OCI-M2 (cell line): ENCODE data around the gene DEFB110.

Source experiments
- DNase-seq: peaks from one replicate; lab custom pipeline; 2025; ENCODE audit not compliant: unreplicated experiment; lab: John Stamatoyannopoulos, UW

DEFB110 gene

GRCh38 chr6:50021894-50022293 is at the start of gene DEFB110:
DEFB110 (minus strand) TSS chr6:50021994; CDS start chr6:50021935, 59 bp downstream.
- no peak for DNase-seq

DNA sequence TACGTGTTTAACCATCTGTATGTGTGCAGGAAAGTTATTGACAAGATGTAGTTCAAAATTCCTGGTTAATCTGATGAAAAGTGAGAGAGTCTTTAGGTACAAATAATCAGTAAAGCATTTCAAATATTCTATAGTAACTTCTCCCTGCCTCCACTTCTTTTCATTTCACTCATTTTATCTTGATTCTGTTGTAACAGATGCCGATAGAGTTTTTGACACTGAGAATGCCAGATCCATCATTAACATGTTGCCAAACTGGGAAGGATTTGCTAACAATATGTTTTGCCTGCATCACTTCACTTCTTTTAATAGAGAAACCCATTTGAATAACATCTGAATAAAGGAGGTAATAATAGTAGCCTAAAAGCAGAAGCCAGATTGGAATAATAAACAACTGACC is 48.3 kb upstream of the DEFB110 start:
- DNase-seq, result no peak

- no peak for DNase-seq
Observed at GRCh38 chr6:50062051-50062450, 40.3 kb upstream of the DEFB110 start.

- no peak for DNase-seq
Observed at GRCh38 chr6:50056242-50056641, 34.4 kb upstream of the DEFB110 start.

GRCh38 chr6:50049829-50050228 is 28.0 kb upstream of the DEFB110 start, which contains the start of gene DEFB112:
DEFB112 (minus strand) TSS chr6:50049929; CDS start chr6:50049869, 60 bp downstream.
- DNase-seq, result no peak

DNA sequence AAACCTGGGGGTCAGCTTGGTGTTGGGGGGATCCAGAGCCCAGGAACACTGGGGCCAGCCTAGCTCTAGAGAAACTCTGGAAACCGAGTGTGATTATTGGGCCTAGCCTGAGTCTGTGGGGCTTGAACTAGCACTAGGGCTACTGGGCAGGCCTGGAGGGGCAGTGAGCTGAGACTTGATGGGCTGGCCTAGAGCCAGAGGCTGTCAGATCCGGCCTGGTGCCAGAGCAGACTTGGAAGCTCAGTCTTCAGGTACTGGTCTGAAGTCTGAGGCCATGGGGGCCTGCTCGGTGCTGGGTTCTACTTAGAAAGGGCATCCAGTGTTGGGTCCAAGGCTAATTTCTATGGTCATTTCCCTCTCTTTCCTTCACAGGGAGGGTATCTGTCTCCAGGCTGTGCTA is 25.2 kb upstream of the DEFB110 start:
- DNase-seq, result no peak

DNA sequence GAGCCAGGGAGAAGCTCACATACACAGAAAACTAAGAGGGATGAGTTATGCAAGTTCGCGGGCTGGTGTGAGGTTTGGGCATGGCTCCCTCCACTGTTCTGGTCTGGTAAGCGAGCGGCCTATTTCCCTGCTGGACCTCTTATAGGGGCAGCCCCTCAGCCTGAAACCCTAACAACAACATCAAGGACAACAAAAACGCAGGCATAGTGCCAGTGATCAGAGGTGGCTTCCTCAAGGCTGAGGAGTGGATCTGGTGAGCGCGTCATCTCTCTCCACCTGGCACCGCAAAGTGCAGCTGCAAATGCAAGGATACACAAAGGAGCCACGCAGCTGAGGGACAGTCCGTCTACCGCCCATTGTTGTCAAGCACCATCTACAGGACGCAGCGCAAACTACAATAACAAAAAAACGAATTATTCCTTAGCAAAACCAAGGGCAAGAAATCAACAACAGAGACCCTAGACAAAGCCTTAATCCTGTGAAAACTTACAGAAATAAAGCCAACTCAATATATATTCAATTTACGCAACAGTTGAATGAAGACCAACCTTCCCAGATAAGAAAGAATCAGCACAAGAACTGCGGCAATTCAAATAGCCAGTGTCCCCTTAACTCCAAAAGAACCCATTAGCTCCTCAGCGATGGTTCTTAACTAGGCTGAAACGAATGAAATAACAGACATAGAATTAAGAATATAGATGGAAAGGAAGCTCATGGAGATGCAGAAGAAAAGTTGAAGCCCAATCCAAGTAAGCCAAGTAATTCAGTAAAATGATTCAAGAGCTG is 9.2 kb upstream of the DEFB110 start:
- no peak for DNase-seq

DNA sequence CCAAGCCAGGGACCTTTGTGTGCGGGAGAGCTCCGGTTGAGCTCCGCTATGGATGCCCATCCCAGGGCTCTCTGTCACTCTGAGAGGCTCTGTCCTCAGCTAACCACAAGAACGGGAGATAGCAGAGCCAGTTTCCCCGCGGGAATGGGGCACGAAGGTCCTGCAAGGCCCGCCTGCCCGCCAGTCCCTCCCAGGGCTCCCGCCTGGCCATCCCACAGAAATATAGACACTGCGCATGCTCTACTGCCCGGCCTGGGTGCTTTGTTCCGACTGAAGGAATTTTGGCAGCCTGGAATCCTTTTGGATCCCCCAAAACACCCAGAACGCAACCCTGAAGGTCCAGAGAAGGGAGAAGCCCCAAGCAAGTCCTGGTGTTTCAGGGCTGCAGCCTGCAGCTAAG is 8.6 kb upstream of the DEFB110 start:
- no peak for DNase-seq

GRCh38 chr6:50025258-50025657 is 3.5 kb upstream of the DEFB110 start:
- DNase-seq, result no peak

GRCh38 chr6:50007819-50008218 is 14.0 kb downstream of the DEFB110 start:
- DNase-seq, result no peak

DNA sequence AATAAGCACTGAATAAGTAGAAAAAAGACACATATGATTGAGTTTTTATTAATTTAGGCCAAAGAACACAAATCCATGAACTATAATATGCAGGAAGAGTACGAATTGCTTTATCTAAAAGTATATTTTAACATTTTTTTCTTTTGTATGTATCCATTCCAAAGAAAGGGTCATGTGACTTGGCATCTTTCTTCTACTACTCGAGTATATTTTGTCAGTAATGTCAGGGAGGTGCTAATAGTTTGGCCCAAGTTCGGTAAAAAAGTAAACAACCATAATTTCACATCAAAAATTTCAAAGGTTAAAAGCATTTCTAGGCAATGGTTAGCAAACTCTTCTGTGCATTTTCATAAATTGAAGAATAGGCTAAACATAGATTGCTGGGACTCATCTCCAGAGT is 18.7 kb downstream of the DEFB110 start:
- no peak for DNase-seq

DNA sequence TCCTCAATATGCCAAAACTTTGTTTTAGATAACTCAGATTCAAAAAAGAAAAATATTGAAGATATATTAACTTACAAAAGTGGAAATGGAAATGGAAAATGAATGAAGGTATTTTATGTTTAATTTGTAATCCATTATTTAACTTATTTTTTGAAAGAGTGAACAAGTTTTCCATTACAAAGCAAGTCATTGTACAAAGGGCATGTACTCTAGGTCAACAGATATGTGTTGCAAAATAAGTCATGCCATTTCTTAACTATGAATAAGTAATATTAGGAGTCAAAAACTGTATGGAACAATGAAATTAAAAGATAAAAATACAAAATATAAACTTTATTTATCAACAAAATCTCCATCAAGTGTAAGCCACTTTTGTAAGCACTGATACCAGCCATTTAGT is 26.5 kb downstream of the DEFB110 start:
- no peak for DNase-seq

GRCh38 chr6:49988900-49989299 is 32.9 kb downstream of the DEFB110 start:
- no peak for DNase-seq

- DNase-seq, result no peak
Observed at GRCh38 chr6:49987749-49988148, 34.0 kb downstream of the DEFB110 start.

- DNase-seq, result no peak
Observed at GRCh38 chr6:49986551-49986950, 35.2 kb downstream of the DEFB110 start.

- DNase-seq, result no peak
Observed at GRCh38 chr6:49982046-49982445, 39.7 kb downstream of the DEFB110 start.

GRCh38 chr6:49980898-49981297 is 40.9 kb downstream of the DEFB110 start:
- no peak for DNase-seq

DNA sequence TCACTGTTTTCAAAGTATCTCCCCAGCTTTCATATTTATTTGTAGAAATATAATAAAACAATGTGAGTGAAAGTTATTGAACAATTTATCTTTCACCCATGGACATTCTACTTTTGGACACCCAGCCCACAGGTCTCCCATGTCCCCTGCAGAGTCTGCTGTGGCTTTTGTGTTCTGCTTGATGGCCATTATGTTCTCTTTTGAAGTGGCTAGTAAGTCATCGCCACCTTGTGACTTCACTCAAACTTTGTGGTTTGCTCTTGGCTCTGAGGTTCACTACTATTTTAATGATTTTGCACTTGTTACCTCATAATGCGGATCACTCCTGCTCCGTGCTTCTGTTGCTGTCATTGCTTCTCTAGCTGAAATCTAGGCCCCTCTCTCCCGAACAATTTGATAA is 42.2 kb downstream of the DEFB110 start:
- DNase-seq, result no peak

- DNase-seq, result no peak
Observed at GRCh38 chr6:49978332-49979226, 43.2 kb downstream of the DEFB110 start.

GRCh38 chr6:49969605-49970004 is 52.2 kb downstream of the DEFB110 start, which contains the start of gene DEFB113:
DEFB113 (minus strand) TSS chr6:49969625; CDS start chr6:49969625, 0 bp downstream.
- DNase-seq, result no peak
